Activated CD4-positive, CD25-positive, alpha-beta regulatory T cell treated with anti-CD3 and anti-CD28 coated beads, Interleukin-2, amount 50 U/mL, for 72 hours (primary cell): ENCODE measurements around the gene GPC6.

Source experiments
- DNase-seq: peaks from one replicate; pipeline ENCODE4 v3.0.0; 2021

The GPC6 gene

DNA sequence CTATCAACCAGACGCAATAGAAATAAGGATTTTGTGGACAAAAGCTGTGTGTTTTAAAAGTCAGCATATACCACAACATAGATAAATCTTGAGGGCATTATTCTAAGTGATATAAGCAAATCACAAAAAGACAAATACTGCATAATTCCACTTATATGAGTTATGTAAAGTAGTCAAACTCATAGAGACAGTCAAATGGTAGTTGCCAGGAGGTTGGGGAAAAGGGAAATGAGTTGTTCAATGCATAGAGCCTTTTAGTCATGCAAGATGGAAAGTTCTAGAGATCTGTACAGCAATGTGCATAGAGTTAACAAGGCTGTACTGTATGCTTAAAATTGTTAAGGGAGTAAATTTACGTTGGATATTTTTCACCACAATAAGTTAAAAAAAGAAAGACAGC lies 1008.1 kb downstream of the GPC6 start:
- DNase-seq = no peak

DNA sequence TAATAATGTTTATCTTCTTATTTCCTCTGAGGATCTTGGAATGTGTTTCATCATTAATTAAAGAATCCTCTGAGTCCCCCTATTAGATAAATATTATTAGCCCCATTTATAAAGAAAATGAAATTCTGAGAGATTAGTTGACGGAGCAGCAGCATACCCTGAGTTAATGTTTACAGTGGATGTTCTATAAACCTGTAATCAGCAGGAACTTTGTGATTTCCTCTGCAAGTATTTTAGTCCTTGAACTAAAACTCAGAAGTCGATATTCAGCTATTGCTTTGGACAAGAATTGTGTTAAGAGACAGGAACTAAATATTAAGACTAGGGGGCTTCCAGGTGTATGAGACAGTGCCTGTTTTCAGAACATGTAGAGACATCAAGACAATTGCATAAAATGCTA lies 1009.5 kb downstream of the GPC6 start:
- DNase-seq = no peak

DNA sequence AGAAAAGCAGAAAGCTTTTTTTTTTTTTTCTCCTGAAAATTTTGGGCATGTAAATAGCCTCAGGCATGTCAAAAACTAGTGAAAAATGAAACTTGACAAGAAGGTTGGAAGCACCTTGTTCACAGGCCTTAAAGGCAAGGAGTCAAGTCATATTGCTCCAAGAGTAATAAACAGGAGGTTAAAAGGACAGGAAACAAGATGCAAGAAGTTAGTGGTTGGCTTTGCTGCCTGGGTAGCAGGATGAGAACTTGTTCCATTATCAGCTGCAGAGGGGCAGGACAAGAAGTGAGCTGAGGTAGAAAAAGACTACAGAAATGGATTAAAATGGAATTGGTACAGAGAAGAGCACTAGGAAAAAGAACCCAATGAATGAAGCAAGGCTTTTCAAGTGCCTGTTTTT lies 1010.3 kb downstream of the GPC6 start:
- no peak for DNase-seq

DNA sequence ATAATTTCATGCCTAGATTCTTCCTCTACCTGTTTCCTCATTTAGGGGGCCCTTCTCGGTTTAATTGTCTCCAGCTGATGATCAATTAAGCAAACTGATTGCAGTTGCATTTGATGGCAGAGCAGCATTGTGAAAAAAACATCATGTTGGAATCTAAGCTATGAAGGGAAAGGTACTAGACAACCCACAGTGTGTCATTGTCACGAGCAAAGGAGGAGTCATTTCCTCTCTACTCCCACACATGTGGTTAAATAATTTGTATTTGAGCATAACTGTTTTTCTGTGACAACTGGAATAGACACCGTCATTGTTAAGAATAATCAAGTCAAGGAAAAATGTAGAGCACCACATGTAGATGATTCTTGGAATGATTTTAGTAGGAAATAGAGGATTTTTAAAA lies 1012.5 kb downstream of the GPC6 start:
- DNase-seq = no peak

DNA sequence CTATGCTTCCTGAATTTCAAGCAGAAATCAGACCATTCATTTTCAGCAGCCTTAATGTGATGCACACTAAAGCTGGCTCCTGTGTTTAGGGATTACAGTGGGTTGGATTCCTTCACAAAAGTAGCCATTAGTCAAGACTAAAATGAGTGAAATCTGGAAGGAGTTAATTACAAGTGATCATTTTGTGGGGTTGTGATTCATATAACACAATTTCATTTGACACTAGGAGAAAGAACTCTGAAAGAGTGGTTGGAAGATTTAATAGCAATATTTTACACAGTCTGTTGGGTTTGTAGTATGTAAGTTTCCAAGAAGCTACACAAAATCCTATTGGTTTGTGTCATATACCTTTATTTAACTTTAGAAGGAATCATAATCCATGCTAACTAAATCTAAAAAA lies 1015.9 kb downstream of the GPC6 start:
- no peak for DNase-seq

DNA sequence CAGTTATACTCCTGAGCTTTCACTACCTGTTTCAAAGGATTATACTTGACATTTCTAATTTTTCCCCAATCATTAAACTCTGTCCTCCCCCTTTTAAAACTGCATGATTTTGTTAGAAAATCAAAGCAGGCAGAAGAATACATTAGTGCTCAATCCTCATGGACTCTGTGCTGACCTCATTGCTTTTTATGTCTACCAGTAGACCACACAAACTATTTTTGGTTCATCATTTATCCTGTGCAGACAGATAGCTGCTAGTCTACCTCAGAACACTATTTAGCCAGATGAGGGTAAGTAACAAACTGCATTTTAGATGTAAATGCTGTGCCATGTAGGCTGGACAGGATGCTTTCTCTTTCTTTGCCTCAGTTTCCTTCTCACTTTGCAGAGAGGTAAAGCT lies 1016.9 kb downstream of the GPC6 start:
- no peak for DNase-seq

DNA sequence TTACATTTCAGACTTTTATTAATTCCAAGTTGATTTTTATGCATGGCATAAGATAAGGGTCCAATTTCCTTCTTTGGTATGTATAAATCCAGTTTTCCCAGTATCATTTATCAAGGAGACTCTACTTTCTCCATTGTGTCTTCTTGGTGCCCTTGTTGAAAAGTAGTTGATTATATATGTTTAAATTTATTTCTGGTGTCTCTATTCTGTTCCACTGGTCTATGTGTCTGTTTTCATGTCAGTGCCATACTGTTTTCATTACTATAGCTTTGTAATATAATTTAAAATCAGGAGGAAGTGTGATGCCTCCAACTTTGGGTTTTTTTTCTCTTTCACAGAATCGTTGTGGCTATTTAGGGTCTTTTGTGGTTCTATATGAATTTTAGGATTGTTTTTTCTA lies 1019.9 kb downstream of the GPC6 start:
- no peak for DNase-seq

DNA sequence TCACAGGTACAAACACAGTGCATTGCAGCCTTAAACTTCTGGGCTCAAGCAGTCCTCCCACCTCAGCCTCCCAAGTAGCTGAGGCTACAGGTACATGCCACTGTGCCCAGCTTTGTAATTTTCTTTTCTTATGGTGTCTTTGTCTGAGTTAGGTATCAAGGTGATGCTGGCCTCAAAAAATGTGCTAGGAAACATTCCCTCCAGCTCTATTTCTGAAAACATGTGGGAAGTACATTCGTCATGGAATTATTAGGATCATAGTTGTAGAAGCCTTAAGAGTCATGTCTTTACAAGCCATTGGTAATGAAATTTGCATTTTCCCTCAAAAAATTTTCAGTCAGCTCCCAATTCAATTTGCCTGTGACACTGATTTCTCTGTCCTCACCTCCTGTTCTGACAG lies 1021.3 kb downstream of the GPC6 start:
- no peak for DNase-seq

DNA sequence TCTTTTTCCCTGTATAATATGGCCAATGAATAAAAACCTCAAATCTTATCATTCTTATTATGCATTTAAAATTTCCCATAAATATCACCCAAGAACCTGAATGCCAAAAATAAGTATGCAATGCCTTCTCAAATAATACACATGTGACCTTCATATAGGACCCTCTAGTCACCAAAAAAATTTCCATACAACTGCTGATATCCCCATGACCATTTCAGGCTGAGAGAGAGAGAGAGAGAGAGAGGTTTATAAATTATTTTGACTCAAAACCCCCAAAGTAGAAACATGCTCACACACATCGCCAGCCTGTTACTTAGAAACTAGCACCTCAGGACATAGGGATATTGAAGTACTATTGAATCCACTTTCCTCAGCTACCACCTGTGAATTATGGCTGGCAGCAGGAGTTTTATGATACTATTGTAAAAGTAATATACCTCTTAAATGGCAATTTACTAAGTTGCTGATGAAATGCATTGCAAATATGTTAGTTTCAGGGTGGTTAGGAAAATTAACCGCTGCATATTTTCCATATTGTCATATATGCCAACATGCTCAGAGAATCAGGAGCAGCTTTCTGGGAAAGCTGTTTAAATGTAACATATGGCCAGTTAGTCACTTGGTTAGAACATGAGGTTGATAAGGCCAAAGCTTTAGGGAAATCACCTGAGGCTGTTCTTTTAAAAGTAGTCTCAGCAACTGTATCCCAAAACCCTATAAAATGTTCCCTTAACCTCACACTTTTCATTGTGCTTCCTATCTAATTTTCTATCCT lies 1022.0 kb downstream of the GPC6 start:
- DNase-seq = no peak

DNA sequence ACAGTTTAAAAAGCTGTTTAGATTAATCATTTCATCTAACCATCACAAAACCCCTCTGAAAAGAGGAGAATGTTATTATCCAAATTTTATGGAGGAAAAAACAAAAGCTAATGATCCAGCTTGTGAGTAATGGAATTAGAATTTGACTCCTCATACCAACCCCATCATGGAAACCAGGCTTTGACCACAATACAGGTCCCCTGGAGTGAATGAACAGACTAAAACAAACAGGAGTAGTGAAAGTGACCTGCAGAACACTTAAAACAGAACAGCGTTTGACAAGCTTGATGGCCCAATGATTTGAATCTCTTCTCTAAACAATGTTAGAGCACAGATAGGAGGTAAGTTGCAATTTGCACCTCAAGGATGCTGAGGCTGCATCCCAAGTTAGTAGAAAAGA lies 1022.9 kb downstream of the GPC6 start:
- DNase-seq = no peak

DNA sequence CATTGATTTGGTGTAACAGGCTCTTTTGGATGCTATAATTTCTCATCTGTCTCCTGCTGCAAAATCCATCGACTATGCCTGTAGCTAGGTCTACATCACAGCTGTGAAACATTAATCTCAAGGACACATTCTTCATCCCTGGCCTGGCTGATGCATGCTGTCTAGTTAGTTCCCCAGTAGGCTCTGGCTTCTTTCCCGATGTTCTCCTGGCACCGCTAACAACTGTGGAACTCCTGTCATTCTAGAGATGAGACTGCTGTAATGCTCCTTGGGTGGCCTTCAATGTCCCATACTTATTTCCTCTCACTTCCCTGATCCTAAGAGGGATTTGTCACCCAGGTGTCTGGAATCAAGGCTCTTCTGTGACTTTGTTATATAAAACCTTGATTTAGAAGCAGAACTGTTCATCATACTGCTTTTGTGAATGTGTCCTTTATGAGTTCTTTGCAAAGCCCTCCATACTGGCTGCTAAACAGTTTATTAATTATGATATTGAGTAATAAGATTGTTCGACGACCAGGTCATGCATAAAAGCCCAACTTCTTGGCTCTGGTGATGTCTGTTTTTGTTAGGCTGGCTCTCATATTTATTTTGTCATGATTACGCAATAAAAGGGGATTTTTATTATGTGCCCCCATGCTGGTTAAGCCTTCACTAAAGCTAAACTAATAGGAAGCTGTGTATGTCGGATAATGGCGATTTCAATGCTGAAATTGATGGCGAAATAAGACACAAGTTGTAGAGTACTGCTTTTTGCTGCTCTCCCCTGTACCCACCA lies 1025.4 kb downstream of the GPC6 start:
- no peak for DNase-seq

DNA sequence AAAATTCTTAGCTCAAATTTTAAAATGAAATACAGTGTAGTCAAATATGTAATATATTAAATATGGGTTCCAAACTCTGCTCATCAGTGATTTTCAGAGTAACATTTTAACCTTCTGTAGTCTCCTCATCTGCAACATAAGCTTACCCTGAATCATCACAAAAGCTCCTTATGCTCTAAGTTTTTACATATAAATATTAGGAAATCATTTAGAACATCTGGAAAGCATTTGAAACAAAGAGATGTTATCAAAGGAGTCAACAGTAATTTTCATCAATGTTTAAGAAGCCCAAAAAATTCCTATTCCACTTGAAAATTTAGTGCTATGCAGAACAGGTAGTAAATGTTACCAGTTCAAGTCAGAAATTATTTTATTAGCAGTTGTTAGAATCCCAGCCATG lies 1028.1 kb downstream of the GPC6 start:
- no peak for DNase-seq

DNA sequence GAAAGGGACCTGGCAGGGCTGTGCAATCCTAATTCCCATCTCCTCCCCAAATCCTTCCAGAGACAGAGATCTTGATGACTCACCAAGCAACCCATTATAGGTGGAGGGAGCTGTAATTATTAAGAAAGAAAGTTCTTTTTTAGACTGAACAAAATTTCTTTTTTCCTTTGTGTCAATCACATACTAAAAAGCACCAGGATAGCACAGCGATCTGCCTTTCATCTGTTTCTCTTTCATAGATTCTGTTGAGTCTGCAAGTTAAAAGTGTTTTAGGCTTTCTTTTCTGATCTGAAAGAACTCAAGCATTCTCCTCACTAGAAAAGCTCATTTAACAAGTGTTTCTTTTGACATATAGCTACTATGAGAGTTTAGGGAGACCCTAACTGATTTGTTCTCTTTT lies 1030.1 kb downstream of the GPC6 start:
- DNase-seq = no peak

DNA sequence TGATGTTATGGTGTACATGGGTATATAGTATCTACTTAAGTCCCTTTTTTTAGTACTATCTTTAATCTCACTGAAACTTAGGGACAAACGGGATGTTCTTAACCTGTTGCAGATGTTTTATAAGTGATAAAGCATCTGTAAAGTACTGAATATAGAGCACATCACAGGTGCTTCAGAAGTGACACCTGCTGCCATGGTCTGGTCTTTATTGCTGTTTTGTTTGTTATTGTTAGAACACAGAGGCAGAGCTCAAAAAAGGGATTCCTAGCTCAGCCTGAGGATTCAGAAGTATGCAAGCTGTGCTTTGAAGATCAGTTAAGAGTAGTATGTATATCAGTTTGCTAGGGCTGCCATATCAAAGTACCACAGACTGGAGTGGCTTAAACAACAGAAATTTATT lies 1033.4 kb downstream of the GPC6 start:
- DNase-seq = no peak

DNA sequence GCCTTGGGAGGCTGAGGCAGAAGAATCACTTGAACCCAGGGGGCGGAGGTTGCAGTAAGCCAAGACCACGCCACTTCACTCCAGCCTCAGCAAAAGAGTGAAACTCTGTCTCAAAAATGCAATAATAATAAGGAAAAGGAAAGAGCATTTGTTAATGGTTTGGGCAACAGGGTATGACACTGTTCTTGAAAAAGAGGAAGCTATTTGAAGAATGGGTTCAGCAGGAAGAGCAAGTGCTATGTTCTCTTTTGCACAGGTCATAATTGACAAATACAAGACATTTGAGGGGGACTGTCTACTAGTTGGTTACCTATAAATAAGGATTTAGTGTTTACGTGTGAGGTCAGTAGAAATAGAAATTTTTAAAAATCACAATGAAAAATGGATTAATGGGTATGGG lies 1034.6 kb downstream of the GPC6 start:
- DNase-seq = no peak

DNA sequence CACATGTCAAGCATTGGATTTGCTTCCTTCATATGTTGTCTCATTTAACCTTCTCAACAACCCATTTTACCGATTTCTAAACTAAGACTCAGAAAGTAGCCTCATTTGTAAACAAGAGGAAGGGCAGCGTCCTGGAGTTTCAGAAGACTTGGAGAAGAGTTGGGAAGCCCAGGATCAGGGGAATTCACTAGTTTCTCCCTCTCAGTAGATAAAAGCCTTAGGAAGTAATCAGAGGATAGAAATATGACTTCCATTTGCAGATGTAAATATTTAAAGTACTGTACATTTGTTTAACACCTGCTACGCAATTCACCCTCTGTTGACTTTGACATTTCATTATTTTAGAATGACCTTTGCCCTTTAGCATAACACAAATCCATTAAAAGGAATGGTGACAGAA lies 1036.4 kb downstream of the GPC6 start:
- DNase-seq = no peak

DNA sequence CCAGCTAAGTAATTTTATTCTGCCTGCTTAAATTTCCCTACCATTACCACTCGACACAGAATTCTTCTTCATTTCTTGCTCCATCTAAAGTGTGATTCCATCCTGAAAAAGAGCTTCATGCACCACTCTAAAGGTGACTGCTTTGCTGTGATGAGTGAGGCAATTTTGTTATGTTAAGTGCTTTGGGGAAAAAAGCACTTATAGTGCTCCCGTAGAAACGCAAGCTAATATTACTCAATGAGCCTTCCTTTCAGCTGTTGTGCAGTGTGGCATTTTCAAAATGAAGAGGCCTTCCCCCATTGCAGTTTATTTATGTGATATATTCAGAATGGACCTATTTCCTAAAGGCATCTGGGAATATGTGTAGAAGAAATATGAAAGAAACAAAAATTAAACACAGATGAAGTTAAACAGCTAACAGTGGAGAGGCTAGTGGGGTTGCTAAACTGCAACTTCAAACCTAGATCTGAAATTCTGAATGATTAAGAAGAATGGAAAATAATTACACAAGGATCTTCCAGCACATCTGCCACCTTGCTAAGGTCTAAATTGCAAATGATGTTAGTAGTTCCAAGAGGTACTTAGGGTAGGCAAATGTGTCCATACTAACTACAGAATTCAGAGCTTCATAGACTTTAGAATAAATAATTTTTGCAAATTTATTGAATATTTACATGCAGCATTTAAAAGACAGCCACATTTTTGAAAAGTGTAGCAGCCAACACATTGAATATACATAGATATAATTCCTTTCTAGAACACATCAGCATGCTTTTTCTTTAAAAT lies 1041.2 kb downstream of the GPC6 start:
- DNase-seq = no peak

DNA sequence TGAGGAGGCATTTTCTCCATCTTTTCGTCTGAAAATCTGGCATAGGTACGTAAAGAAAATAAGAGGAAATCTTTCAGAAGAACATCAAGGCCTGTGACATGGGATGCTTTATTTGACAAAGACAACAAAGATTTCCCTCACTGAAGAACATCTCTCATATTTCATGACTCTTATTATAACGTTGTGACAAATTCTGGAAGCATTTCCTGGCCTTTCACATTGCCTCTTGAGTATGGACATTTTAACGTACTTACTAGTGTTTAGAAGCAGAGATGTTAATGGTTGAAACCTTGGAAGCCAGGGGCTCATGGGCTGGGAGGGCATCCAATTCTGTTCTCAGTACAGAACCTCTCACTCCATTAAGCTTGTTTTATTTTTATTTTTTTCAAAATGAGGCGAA lies 1042.1 kb downstream of the GPC6 start:
- DNase-seq = no peak

DNA sequence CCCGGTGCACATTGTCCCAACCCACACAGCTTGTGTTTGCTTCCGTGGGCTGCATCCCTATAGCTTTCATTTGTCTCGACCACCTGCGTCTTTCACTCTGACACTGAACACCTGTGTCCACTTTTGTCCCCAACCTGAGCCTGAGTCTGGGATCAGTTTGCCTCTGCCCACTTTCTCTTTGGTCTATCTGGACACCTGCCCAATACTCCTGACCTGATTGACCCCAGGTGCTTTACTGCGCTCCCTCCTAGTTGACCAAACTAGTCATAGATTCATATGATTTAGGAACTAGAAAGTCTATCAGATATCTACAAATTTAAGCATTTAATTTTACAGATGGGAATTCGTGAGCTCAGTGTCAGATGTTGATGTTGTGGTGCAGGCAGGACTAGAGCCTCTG lies 1043.0 kb downstream of the GPC6 start:
- no peak for DNase-seq

DNA sequence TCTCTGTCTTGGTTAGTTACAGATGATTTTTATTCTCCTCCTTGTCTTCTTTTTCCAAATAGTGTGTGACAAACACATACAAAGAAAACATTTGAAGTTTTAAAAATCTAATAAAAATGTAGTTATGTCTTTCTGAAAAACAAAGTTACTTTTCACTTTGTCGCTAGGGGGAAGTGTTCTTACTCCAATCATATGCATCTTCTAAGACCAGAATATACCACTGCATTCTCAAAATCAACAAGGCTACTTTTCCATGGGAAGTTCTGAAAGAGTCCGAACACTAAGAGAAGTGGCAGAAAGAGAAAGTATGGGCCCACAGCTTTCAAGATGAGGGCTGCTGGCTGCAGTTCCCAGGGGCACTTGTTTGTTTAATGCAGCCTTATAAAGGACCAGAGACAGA lies 1043.9 kb downstream of the GPC6 start:
- no peak for DNase-seq

DNA sequence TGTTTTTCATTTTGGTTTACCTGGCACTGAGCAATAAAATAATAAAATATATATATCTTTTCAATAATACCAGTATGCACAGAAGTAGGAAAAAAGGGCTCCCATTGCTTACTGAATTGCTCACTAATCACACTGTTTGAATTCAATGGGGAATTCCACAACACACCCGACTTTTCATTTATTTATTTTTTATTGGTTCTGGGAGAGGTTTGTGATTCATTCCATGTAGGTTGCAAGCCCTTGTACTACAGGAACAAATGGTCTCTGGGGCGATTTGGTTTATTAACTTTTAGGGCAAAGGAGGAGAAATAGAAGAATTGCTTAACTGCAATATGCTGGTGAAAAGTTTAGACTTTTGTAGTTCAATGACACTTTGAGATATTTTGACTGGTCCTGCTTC lies 1045.4 kb downstream of the GPC6 start:
- DNase-seq = no peak

DNA sequence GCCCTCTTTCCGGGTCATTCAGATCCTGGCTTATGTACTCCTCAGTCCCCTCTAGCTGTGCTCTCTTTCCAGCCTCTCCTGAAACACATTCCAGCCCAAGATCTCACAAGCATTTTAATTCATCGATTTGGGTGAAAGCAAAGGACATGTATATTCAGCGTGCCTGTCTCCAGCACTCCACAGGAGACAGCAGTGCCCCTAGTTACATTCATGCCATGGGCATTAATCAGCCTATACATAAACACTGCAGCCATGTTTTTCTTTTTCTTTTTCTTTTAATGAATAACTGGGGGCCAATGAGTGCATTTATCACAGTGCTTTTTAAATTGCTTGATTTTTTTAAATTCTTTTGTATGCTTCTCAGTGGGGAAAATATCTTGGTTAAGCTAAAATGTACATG lies 1053.7 kb downstream of the GPC6 start:
- no peak for DNase-seq

DNA sequence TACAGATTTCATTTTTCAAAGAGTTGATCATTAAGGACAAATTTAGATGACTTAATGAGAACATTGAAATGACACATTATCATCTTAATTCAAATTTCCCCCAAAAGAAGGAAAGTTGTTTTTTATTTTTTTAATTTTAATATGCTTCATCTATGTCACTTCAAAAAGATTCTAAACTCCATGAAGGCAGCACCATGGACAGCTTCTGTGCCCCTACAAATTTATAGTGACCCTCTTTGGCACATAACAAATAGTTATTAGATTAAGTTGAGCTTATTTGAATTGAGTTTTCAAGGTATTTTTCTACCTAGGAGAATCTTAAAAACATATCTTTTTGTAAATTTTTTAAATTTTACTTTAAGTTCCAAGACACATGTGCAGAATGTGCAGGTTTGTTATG lies 1054.2 kb downstream of the GPC6 start:
- DNase-seq = no peak

DNA sequence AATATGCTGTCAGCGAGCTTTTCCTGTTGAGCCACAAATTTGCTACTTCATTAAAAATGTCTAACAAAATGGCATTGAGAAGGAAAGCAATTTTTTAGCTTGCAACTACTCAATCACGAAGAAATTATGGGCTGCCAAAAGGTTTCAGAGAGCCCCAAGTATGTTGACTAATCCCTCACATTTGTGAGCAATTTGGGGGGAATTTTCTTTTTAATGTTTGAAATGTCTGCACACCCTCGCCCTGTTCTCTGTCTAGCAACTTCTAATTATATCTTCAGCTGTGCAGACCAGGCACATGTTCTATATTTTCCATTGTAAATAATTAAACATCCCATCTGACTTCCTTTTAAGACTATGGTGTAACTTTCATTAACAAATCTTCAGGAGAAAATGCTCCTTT lies 1060.0 kb downstream of the GPC6 start:
- DNase-seq = no peak
